Liver (tissue), 9 donors: Measurements from ENCODE around the gene RAB3C. TPM values are rescaled to one million over a fixed set of nuclear protein-coding genes. Genes with fewer than 3 reads are reported as not detected.

Experiments used
- DNase-seq: peaks from one replicate; pipeline ENCODE4 v3.0.0-alpha.2; 2017; ENCODE audit warnings: low spot score
- H3K27ac ChIP-seq, 2 donors: one replicate each; pipeline ENCODE4 v1.7.0; 2013; ENCODE audit warnings: inconsistent platforms in 2 of 2, low read length in 2 of 2, control low read depth in 1 of 2, low read depth in 1 of 2, mild to moderate bottlenecking in 1 of 2
- H3K27me3 ChIP-seq, 4 donors: one replicate each; pipeline versions ENCODE4 v1.6.1 to v1.7.0; 2013; ENCODE audit warnings: low read length in 3 of 4, inconsistent platforms in 1 of 4, mild to moderate bottlenecking in 1 of 4, moderate library complexity in 1 of 4; ENCODE audit not compliant: control insufficient read depth in 4 of 4, insufficient read depth in 4 of 4
- H3K36me3 ChIP-seq, 4 donors: one replicate each; pipeline versions ENCODE4 v1.6.1 to v1.7.0; 2013; ENCODE audit warnings: low read length in 3 of 4, mild to moderate bottlenecking in 3 of 4, low read depth in 1 of 4, moderate library complexity in 1 of 4; ENCODE audit not compliant: control insufficient read depth in 4 of 4, insufficient read depth in 3 of 4
- H3K4me1 ChIP-seq, 4 donors: one replicate each; pipeline versions ENCODE4 v1.6.1 to v1.7.0; 2013; ENCODE audit warnings: low read length in 3 of 4, mild to moderate bottlenecking in 3 of 4, moderate library complexity in 1 of 4; ENCODE audit not compliant: control insufficient read depth in 4 of 4, insufficient read depth in 4 of 4
- H3K4me3 ChIP-seq, 3 donors: one replicate each; pipeline versions ENCODE4 v1.6.1 to v1.7.0; 2013; ENCODE audit warnings: low read length in 3 of 3, control low read depth in 1 of 3, low read depth in 1 of 3, mild to moderate bottlenecking in 1 of 3
- H3K9ac ChIP-seq, 2 donors: one replicate each; pipeline ENCODE4 v1.7.0; 2013; ENCODE audit warnings: low read length in 2 of 2, mild to moderate bottlenecking in 2 of 2, moderate library complexity in 2 of 2, control low read depth in 1 of 2, low read depth in 1 of 2
- H3K9me3 ChIP-seq, 4 donors: one replicate each; pipeline versions ENCODE4 v1.6.1 to v1.7.0; 2013; ENCODE audit warnings: low read length in 3 of 4; ENCODE audit not compliant: control insufficient read depth in 4 of 4
- ATF3 ChIP-seq: IDR thresholded peaks from 2 replicates; pipeline ENCODE4 v1.6.1; 2016; ENCODE audit warnings: antibody characterized with exemption
- CTCF ChIP-seq: fragments of 150-350 bp; IDR thresholded peaks from 2 replicates; pipeline ENCODE4 v1.5.1; 2017; ENCODE audit warnings: improper control_type of control experiment, low read depth, low read length; ENCODE audit not compliant: missing input control
- EGR1 ChIP-seq, 2 donors: IDR thresholded peaks; 2 replicates each; pipeline ENCODE4 v1.6.1; 2016 to 2018; ENCODE audit warnings: antibody characterized with exemption in 2 of 2, low read depth in 2 of 2
- FOXA1 ChIP-seq: IDR thresholded peaks from 2 replicates; pipeline ENCODE4 v1.6.1; 2016; ENCODE audit warnings: antibody characterized with exemption
- FOXA2 ChIP-seq: IDR thresholded peaks from 2 replicates; pipeline ENCODE4 v1.6.1; 2016; ENCODE audit warnings: antibody characterized with exemption
- HNF4A ChIP-seq, 2 donors: conservative IDR thresholded peaks; 2 replicates each; pipeline ENCODE4 v1.6.1; 2016; ENCODE audit warnings: antibody characterized with exemption in 2 of 2, mild to moderate bottlenecking in 2 of 2
- HNF4G ChIP-seq: IDR thresholded peaks from 2 replicates; pipeline ENCODE4 v1.6.1; 2016; ENCODE audit warnings: antibody characterized with exemption
- JUND ChIP-seq, 2 donors: IDR thresholded peaks; 2 replicates each; pipeline ENCODE4 v1.6.1; 2016; ENCODE audit warnings: antibody characterized with exemption in 2 of 2
- MAX ChIP-seq: IDR thresholded peaks from 2 replicates; pipeline ENCODE4 v1.6.1; 2016; ENCODE audit warnings: antibody characterized with exemption
- NR2F2 ChIP-seq: IDR thresholded peaks from 2 replicates; pipeline ENCODE4 v1.6.1; 2016; ENCODE audit warnings: antibody characterized with exemption
- REST ChIP-seq: IDR thresholded peaks from 2 replicates; pipeline ENCODE4 v1.6.1; 2016; ENCODE audit warnings: antibody characterized with exemption, mild to moderate bottlenecking
- RXRA ChIP-seq, 2 donors: IDR thresholded peaks; 2 replicates each; pipeline ENCODE4 v1.6.1; 2017 to 2018; ENCODE audit warnings: antibody characterized with exemption in 2 of 2, mild to moderate bottlenecking in 1 of 2
- SP1 ChIP-seq: IDR thresholded peaks from 2 replicates; pipeline ENCODE4 v1.6.1; 2018; ENCODE audit warnings: antibody characterized with exemption, mild to moderate bottlenecking
- TAF1 ChIP-seq: conservative IDR thresholded peaks from 2 replicates; pipeline ENCODE4 v1.6.1; 2016; ENCODE audit warnings: antibody characterized with exemption, mild to moderate bottlenecking
- YY1 ChIP-seq: IDR thresholded peaks from 2 replicates; pipeline ENCODE4 v1.6.1; 2016; ENCODE audit warnings: antibody characterized with exemption, mild to moderate bottlenecking
- ZBTB33 ChIP-seq: IDR thresholded peaks from 2 replicates; pipeline ENCODE4 v1.6.1; 2016; ENCODE audit warnings: antibody characterized with exemption
- WGBS: extraction: QIAGEN DNeasy Blood & Tissue Kit; methylation state at CpG from one replicate; pipeline ENCODE4 v1.1.7; 2013; 5-methylcytosine and 5-hydroxymethylcytosine counted together
- polyA plus RNA-seq, 2 donors: library from polyadenylated mRNA; stranded (reverse) in 1 of 2; unstranded in 1 of 2; fragments of 200-250 nt in 1 of 2; fragments of >200 nt in 1 of 2; fragmentation: Nextera tagmentation in 1 of 2; extraction: Ambion mirVana in 1 of 2; gene quantifications; one replicate each; pipeline versions ENCODE4 v1.2.1 to v1.2.3, GENCODE V29; 2013 to 2015
- total RNA-seq, 2 donors: library from RNA; depleted of rRNA; stranded (reverse); fragments of >200 nt; gene quantifications; one replicate each; pipeline ENCODE4 v1.2.3, GENCODE V29; 2014
- donor health status: healthy.
- donor health status: healthy.
- donor health status: healthy.
- donor health status: healthy.
- donor health status: healthy.

RAB3C gene
- total and polyA plus RNA-seq, 4 donors = 0.72 to 4.6 (median 1.3) TPM

GRCh38 chr5:58872670-58873273 lies 289.9 kb downstream of the RAB3C start:
- H3K4me1 ChIP-seq = no peaks in the 10 kb centered on the region
- no peak for DNase-seq
- no peaks in the 10 kb centered on the region for H3K9me3 ChIP-seq
- no peaks in the 10 kb centered on the region for H3K36me3 ChIP-seq
- no peaks in the 10 kb centered on the region for H3K27me3 ChIP-seq
- H3K4me3 ChIP-seq = no peak overlapping the region
- TF ChIP-seq MAX (no peak), TAF1 (no peak), YY1 (no peak), HNF4A (conservative IDR thresholded peaks at IDR 0.05) (no peak), RXRA (IDR thresholded peaks at IDR 0.05) (no peak), HNF4G (no peak), ATF3 (no peak), EGR1 (IDR thresholded peaks at IDR 0.05; ENCODE audit: low read depth in 2 of 2) (no peak), NR2F2 (no peak), REST (no peak), JUND (IDR thresholded peaks at IDR 0.05) (no peak), FOXA1 (no peak), FOXA2 (no peak)
- no peak overlapping the region for H3K9ac ChIP-seq
- no peak overlapping the region for H3K27ac ChIP-seq
- WGBS = 88% methylated on average over 5 of the region's 5 CpGs

DNA sequence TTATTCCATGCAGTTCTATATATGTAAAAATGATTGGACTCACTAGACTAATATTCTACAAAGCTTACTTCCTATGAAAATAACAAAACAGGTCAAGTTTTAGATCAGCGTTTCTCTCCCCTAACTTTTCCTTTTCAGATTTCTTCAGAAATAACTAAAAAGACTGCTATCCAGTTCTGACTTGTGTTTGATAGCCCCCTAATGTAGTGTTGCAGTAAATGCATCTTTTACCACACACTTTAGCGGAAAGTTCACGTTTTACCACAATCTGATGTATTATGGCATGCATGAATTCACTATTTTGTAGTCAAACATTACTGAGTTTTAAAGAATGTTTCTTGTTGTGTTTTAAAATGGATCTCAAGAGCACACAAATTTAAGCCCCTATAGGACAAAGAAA lies 292.7 kb downstream of the RAB3C start:
- no peak for TF ChIP-seq ZBTB33
- no peak for TF ChIP-seq SP1
- no peak for TF ChIP-seq ATF3
- TF ChIP-seq REST = no peak
- no peak for TF ChIP-seq HNF4G
- TF ChIP-seq RXRA (IDR thresholded peaks at IDR 0.05) = no peak
- no peak for TF ChIP-seq JUND (IDR thresholded peaks at IDR 0.05)
- TF ChIP-seq MAX = no peak
- TF ChIP-seq FOXA1 = no peak
- no peak for TF ChIP-seq NR2F2
- TF ChIP-seq YY1 = no peak
- TF ChIP-seq FOXA2 = no peak
- no peak for TF ChIP-seq CTCF
- no peak for TF ChIP-seq EGR1 (IDR thresholded peaks at IDR 0.05; ENCODE audit: low read depth in 2 of 2)
- DNase-seq = no peak
- WGBS = 53% methylated on average over 3 of the region's 3 CpGs
- no peak overlapping the region for H3K9ac ChIP-seq
- H3K4me3 ChIP-seq = no peak overlapping the region
- H3K4me1 ChIP-seq = no peaks in the 10 kb centered on the region
- H3K27ac ChIP-seq = no peak overlapping the region
- H3K27me3 ChIP-seq = no peaks in the 10 kb centered on the region
- H3K9me3 ChIP-seq = no peaks in the 10 kb centered on the region
- no peaks in the 10 kb centered on the region for H3K36me3 ChIP-seq
